Measurements from ENCODE around the gene TLCD2. TPM values are rescaled to one million over a fixed set of nuclear protein-coding genes. Genes with fewer than 3 reads are reported as not detected.
"Not testable (repeated sequence)": the region's sequence is repeated elsewhere in the genome, so short reads cannot be mapped to it uniquely, and the experiment has no call there.

Gene TLCD2
- total RNA-seq, 1 experiment from 2014 or later = 1.5 TPM

DNA sequence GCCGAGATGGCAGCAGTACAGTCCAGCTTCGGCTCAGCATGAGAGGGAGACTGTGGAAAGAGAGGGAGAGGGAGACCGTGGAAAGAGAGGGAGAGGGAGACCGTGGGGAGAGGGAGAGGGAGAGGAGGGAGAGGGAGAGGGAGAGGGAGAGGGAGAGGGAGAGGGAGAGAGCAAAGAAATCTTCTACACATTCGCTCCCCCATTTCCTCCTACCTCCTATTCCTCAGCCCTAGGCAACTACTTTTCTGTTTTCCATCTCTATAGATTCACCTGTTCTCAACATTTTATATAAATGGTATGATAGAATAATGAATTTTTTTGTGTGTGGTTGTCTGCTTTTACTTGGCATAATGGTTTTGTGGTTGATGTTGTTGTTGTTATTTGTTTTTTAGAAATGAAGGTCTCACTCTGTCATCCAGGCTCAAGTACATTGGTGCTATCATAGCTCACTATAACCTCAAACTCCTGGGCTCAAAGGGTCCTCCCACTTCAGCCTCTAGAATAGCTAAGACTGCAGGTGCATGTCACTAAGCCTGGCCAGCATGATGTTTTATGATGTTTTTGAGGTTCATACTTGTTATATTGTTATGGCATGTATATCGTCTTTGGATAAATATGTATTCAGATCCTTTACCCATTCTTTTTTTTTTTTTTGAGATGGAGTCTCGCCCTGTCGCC is 19.5 kb downstream of the TLCD2 start:
- TF ChIP-seq, protein P1, sequence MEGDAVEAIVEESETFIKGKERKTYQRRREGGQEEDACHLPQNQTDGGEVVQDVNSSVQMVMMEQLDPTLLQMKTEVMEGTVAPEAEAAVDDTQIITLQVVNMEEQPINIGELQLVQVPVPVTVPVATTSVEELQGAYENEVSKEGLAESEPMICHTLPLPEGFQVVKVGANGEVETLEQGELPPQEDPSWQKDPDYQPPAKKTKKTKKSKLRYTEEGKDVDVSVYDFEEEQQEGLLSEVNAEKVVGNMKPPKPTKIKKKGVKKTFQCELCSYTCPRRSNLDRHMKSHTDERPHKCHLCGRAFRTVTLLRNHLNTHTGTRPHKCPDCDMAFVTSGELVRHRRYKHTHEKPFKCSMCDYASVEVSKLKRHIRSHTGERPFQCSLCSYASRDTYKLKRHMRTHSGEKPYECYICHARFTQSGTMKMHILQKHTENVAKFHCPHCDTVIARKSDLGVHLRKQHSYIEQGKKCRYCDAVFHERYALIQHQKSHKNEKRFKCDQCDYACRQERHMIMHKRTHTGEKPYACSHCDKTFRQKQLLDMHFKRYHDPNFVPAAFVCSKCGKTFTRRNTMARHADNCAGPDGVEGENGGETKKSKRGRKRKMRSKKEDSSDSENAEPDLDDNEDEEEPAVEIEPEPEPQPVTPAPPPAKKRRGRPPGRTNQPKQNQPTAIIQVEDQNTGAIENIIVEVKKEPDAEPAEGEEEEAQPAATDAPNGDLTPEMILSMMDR (conservative IDR thresholded peaks at IDR 0.05) = no peak
- Mint-ChIP-seq H3K36me3 (ENCODE audit: insufficient read depth in 1 of 3, low read depth in 3 of 3) (peaks cover 4 to 9% (median 5%) of the 10 kb centered on the region in 3 experiments; a peak in 6 of 7 replicates), H3K4me3 (no peak overlapping the region), H3K9me3 (peaks cover 22 to 28% of the 10 kb centered on the region in 2 experiments), H3K27ac (no peak overlapping the region), H3K27me3 (ENCODE audit: low read depth) (peaks cover 2% of the 10 kb centered on the region), H3K4me1 (no peaks in the 10 kb centered on the region)
- no peaks in the 10 kb centered on the region for H3K27me3 ChIP-seq (ENCODE audit: insufficient read depth, low read length)
- no peaks in the 10 kb centered on the region for H3K9me3 ChIP-seq (ENCODE audit: control insufficient read depth, low read depth, low read length)
- no peak overlapping the region for H3K4me2 ChIP-seq (ENCODE audit: insufficient read depth, insufficient read length, low read length)
- no peaks in the 10 kb centered on the region for H4K20me1 ChIP-seq (ENCODE audit: control insufficient read depth, insufficient read depth, insufficient read length)
- no peak overlapping the region for H2BK12ac ChIP-seq (ENCODE audit: insufficient read length, low read depth, low read length)
- no peak overlapping the region for H3T11ph ChIP-seq (ENCODE audit: low read length)
- no peak overlapping the region for H3K56ac ChIP-seq (ENCODE audit: insufficient read length, low read depth, low read length)
- H3K4me1 ChIP-seq (ENCODE audit: insufficient read depth, low read length) = no peaks in the 10 kb centered on the region
- no peak overlapping the region for H4K5ac ChIP-seq (ENCODE audit: insufficient read length, low read depth, low read length)
- H3K4ac ChIP-seq (ENCODE audit: low read depth, low read length) = no peak overlapping the region
- no peaks in the 10 kb centered on the region for H3K23me2 ChIP-seq (ENCODE audit: insufficient read length, low read depth, low read length, poor library complexity, severe bottlenecking)
- DNase-seq = no peak
- no peaks in the 10 kb centered on the region for H3K79me2 ChIP-seq (ENCODE audit: insufficient read depth, low read length)
- no peak overlapping the region for H2AK5ac ChIP-seq (ENCODE audit: insufficient read length, low read length)
- H4K8ac ChIP-seq (replicated peaks; ENCODE audit: insufficient read length, low read depth, low read length) = no peak overlapping the region
- H3K79me1 ChIP-seq (ENCODE audit: insufficient read depth, low read depth, low read length, poor library complexity, severe bottlenecking) = no peaks in the 10 kb centered on the region
- no CpG with 5 or more reads among the region's 8 CpGs for WGBS (ENCODE audit: extremely low coverage, insufficient read length, low lambda C conversion rate)
- H2BK20ac ChIP-seq (ENCODE audit: low read depth, low read length, poor library complexity, severe bottlenecking) = no peak overlapping the region
- H3K27ac ChIP-seq (ENCODE audit: insufficient read length, low read depth, low read length) = no peak overlapping the region
- no peak overlapping the region for H4K91ac ChIP-seq (ENCODE audit: insufficient read length, low read depth, low read length)
- no peak overlapping the region for H2BK120ac ChIP-seq (ENCODE audit: low read depth, low read length, poor library complexity, severe bottlenecking)
- no peak overlapping the region for H3K23ac ChIP-seq (ENCODE audit: insufficient read length, low read depth, low read length)
- no peak overlapping the region for H2AFZ ChIP-seq (ENCODE audit: low read length)
- no peak overlapping the region for H2BK5ac ChIP-seq (ENCODE audit: insufficient read length, low read length)
- H3K9ac ChIP-seq (ENCODE audit: extremely low read depth, insufficient read length, low read length) = no peak overlapping the region
- no peak overlapping the region for H2BK15ac ChIP-seq (ENCODE audit: low read depth, low read length)
- H3K14ac ChIP-seq (ENCODE audit: insufficient read depth, low read length) = no peak overlapping the region
- no peak overlapping the region for H3K18ac ChIP-seq (ENCODE audit: insufficient read length, low read depth, low read length)

DNA sequence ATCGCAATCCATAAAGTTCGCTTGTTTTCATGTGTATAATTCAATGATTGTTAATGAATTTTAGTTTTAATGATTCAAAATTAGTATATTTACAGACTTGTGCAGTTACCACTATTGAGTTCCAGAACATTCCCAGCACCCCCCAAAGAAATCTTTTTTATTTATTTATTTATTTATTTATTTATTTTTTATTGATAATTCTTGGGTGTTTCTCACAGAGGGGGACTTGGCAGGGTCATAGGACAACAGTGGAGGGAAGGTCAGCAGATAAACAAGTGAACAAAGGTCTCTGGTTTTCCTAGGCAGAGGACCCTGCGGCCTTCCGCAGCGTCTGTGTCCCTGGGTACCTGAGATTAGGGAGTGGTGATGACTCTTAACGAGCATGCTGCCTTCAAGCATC is 21.8 kb downstream of the TLCD2 start:
- H3K27ac ChIP-seq (ENCODE audit: insufficient read length, low read depth, low read length); H3K4me1 ChIP-seq (ENCODE audit: insufficient read depth, low read length); H3K9ac ChIP-seq (ENCODE audit: extremely low read depth, insufficient read length, low read length); H4K8ac ChIP-seq (replicated peaks; ENCODE audit: insufficient read length, low read depth, low read length); H2BK5ac ChIP-seq (ENCODE audit: insufficient read length, low read length); H3K27ac Mint-ChIP-seq; H3K4me3 Mint-ChIP-seq; H3K23ac ChIP-seq (ENCODE audit: insufficient read length, low read depth, low read length); H3K4me2 ChIP-seq (ENCODE audit: insufficient read depth, insufficient read length, low read length); H3T11ph ChIP-seq (ENCODE audit: low read length); H2BK15ac ChIP-seq (ENCODE audit: low read depth, low read length); H3K56ac ChIP-seq (ENCODE audit: insufficient read length, low read depth, low read length); H2BK12ac ChIP-seq (ENCODE audit: insufficient read length, low read depth, low read length); H2BK120ac ChIP-seq (ENCODE audit: low read depth, low read length, poor library complexity, severe bottlenecking); H3K79me2 ChIP-seq (ENCODE audit: insufficient read depth, low read length); H3K4ac ChIP-seq (ENCODE audit: low read depth, low read length); H3K27me3 Mint-ChIP-seq (ENCODE audit: low read depth); H3K9me3 ChIP-seq (ENCODE audit: control insufficient read depth, low read depth, low read length); H3K79me1 ChIP-seq (ENCODE audit: insufficient read depth, low read depth, low read length, poor library complexity, severe bottlenecking); H2BK20ac ChIP-seq (ENCODE audit: low read depth, low read length, poor library complexity, severe bottlenecking); H4K91ac ChIP-seq (ENCODE audit: insufficient read length, low read depth, low read length); DNase-seq; H3K27me3 ChIP-seq (ENCODE audit: insufficient read depth, low read length); H3K23me2 ChIP-seq (ENCODE audit: insufficient read length, low read depth, low read length, poor library complexity, severe bottlenecking); H2AK5ac ChIP-seq (ENCODE audit: insufficient read length, low read length); H2AFZ ChIP-seq (ENCODE audit: low read length); H4K20me1 ChIP-seq (ENCODE audit: control insufficient read depth, insufficient read depth, insufficient read length); H3K14ac ChIP-seq (ENCODE audit: insufficient read depth, low read length); H4K5ac ChIP-seq (ENCODE audit: insufficient read length, low read depth, low read length); H3K18ac ChIP-seq (ENCODE audit: insufficient read length, low read depth, low read length): not testable (repeated sequence)
- no CpG with 5 or more reads among the region's 6 CpGs for WGBS (ENCODE audit: extremely low coverage, insufficient read length, low lambda C conversion rate)
- H3K4me1 Mint-ChIP-seq = peaks cover 9 to 12% of the 10 kb centered on the region in 2 experiments
- H3K9me3 Mint-ChIP-seq = peaks cover 21 to 23% of the 10 kb centered on the region in 2 experiments
- peaks cover 12 to 19% (median 14%) of the 10 kb centered on the region in 3 experiments for H3K36me3 Mint-ChIP-seq (ENCODE audit: insufficient read depth in 1 of 3, low read depth in 3 of 3)

Measured in H9 (cell line).